HEK293 (cell line): ENCODE data around the gene PDE11A.

Experiments
- ZNF112 ChIP-seq: fragments of 450-650 bp; formaldehyde crosslinking; IDR thresholded peaks from 2 replicates; pipeline ENCODE4 v1.5.0; 2017; ENCODE audit warnings: missing biosample characterization, missing genetic modification characterization
- ZNF155 ChIP-seq: fragments of 450-650 bp; formaldehyde crosslinking; IDR thresholded peaks from 2 replicates; pipeline ENCODE4 v1.5.1; 2016; ENCODE audit warnings: missing biosample characterization, missing genetic modification characterization
- ZNF169 ChIP-seq: fragments of 450-650 bp; formaldehyde crosslinking; IDR thresholded peaks from 2 replicates; pipeline ENCODE4 v1.5.1; 2016; ENCODE audit warnings: missing biosample characterization, missing genetic modification characterization
- ZNF335 ChIP-seq: fragments of 450-650 bp; formaldehyde crosslinking; conservative IDR thresholded peaks from 2 replicates; pipeline ENCODE4 v1.5.1; 2016; ENCODE audit warnings: missing biosample characterization, missing genetic modification characterization
- ZNF350 ChIP-seq: fragments of 450-650 bp; formaldehyde crosslinking; IDR thresholded peaks from 2 replicates; pipeline ENCODE4 v1.5.0; 2017; ENCODE audit warnings: missing biosample characterization, mild to moderate bottlenecking, missing genetic modification characterization
- ZNF366 ChIP-seq: fragments of 450-650 bp; formaldehyde crosslinking; conservative IDR thresholded peaks from 2 replicates; pipeline ENCODE4 v1.5.1; 2016; ENCODE audit warnings: missing biosample characterization, missing genetic modification characterization
- ZNF624 ChIP-seq: fragments of 450-650 bp; formaldehyde crosslinking; IDR thresholded peaks from 2 replicates; pipeline ENCODE4 v1.5.1; 2017; ENCODE audit warnings: missing biosample characterization, missing genetic modification characterization
- ZNF785 ChIP-seq: fragments of 450-650 bp; formaldehyde crosslinking; IDR thresholded peaks from 2 replicates; pipeline ENCODE4 v1.5.1; 2016; ENCODE audit warnings: missing biosample characterization, missing genetic modification characterization
- ZXDB ChIP-seq: fragments of 450-650 bp; formaldehyde crosslinking; IDR thresholded peaks from 2 replicates; pipeline ENCODE4 v1.5.1; 2016; ENCODE audit warnings: missing biosample characterization, missing genetic modification characterization
- TF ChIP-seq, protein P1 (sequence below): fragments of 450-650 bp; formaldehyde crosslinking; IDR thresholded peaks from 2 replicates; pipeline ENCODE4 v1.5.1; 2017; ENCODE audit warnings: missing biosample characterization, missing genetic modification characterization
- TF ChIP-seq, protein P2 (sequence below): fragments of 450-650 bp; formaldehyde crosslinking; IDR thresholded peaks from 2 replicates; pipeline ENCODE4 v1.5.1; 2016; ENCODE audit warnings: missing biosample characterization, missing genetic modification characterization
- TF ChIP-seq, protein P3 (sequence below): fragments of 450-650 bp; formaldehyde crosslinking; IDR thresholded peaks from 2 replicates; pipeline ENCODE4 v1.5.1; 2016; ENCODE audit warnings: missing biosample characterization, missing genetic modification characterization, borderline replicate concordance

DNA sequence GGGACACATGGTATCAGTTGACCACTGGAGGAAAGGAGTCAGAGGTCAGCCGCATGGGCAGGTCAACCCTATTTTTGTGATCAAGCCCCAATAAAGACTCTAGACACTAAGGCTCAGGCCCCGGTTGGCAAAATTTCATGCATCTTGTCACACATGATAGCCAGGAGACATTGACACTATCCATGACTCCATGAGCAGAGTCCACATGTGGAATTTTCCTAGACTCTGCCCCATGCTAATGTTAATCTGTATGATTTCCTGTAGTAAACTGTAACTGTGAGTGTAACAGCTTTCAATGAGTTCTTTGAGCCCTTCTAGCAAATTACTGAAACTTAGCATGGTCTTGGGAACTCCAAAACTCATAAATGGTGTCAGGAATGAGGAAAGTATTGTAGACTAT lies 192.3 kb downstream of the PDE11A start:
- TF ChIP-seq, protein P1, sequence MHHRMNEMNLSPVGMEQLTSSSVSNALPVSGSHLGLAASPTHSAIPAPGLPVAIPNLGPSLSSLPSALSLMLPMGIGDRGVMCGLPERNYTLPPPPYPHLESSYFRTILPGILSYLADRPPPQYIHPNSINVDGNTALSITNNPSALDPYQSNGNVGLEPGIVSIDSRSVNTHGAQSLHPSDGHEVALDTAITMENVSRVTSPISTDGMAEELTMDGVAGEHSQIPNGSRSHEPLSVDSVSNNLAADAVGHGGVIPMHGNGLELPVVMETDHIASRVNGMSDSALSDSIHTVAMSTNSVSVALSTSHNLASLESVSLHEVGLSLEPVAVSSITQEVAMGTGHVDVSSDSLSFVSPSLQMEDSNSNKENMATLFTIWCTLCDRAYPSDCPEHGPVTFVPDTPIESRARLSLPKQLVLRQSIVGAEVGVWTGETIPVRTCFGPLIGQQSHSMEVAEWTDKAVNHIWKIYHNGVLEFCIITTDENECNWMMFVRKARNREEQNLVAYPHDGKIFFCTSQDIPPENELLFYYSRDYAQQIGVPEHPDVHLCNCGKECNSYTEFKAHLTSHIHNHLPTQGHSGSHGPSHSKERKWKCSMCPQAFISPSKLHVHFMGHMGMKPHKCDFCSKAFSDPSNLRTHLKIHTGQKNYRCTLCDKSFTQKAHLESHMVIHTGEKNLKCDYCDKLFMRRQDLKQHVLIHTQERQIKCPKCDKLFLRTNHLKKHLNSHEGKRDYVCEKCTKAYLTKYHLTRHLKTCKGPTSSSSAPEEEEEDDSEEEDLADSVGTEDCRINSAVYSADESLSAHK (tag by site-specific recombination): no peak
- TF ChIP-seq ZXDB (tag by site-specific recombination): no peak
- no peak for TF ChIP-seq ZNF350 (tag by site-specific recombination)
- no peak for TF ChIP-seq ZNF155 (tag by site-specific recombination)
- TF ChIP-seq, protein P2, sequence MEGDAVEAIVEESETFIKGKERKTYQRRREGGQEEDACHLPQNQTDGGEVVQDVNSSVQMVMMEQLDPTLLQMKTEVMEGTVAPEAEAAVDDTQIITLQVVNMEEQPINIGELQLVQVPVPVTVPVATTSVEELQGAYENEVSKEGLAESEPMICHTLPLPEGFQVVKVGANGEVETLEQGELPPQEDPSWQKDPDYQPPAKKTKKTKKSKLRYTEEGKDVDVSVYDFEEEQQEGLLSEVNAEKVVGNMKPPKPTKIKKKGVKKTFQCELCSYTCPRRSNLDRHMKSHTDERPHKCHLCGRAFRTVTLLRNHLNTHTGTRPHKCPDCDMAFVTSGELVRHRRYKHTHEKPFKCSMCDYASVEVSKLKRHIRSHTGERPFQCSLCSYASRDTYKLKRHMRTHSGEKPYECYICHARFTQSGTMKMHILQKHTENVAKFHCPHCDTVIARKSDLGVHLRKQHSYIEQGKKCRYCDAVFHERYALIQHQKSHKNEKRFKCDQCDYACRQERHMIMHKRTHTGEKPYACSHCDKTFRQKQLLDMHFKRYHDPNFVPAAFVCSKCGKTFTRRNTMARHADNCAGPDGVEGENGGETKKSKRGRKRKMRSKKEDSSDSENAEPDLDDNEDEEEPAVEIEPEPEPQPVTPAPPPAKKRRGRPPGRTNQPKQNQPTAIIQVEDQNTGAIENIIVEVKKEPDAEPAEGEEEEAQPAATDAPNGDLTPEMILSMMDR: no peak
- TF ChIP-seq ZNF366 (tag by site-specific recombination): no peak
- TF ChIP-seq ZNF785 (tag by site-specific recombination): no peak
- no peak for TF ChIP-seq ZNF335 (tag by site-specific recombination)
- TF ChIP-seq, protein P3, sequence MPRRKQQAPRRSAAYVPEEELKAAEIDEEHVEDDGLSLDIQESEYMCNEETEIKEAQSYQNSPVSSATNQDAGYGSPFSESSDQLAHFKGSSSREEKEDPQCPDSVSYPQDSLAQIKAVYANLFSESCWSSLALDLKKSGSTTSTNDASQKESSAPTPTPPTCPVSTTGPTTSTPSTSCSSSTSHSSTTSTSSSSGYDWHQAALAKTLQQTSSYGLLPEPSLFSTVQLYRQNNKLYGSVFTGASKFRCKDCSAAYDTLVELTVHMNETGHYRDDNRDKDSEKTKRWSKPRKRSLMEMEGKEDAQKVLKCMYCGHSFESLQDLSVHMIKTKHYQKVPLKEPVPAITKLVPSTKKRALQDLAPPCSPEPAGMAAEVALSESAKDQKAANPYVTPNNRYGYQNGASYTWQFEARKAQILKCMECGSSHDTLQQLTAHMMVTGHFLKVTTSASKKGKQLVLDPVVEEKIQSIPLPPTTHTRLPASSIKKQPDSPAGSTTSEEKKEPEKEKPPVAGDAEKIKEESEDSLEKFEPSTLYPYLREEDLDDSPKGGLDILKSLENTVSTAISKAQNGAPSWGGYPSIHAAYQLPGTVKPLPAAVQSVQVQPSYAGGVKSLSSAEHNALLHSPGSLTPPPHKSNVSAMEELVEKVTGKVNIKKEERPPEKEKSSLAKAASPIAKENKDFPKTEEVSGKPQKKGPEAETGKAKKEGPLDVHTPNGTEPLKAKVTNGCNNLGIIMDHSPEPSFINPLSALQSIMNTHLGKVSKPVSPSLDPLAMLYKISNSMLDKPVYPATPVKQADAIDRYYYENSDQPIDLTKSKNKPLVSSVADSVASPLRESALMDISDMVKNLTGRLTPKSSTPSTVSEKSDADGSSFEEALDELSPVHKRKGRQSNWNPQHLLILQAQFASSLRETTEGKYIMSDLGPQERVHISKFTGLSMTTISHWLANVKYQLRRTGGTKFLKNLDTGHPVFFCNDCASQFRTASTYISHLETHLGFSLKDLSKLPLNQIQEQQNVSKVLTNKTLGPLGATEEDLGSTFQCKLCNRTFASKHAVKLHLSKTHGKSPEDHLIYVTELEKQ (tag by site-specific recombination): no peak
- no peak for TF ChIP-seq ZNF169 (tag by site-specific recombination)
- TF ChIP-seq ZNF112 (tag by site-specific recombination): no peak
- TF ChIP-seq ZNF624: no peak
